GM18508 (cell line): Measurements from ENCODE around the gene KIAA1549.

Source experiments
- ATAC-seq: cut with Tn5 transposase; IDR thresholded peaks from one replicate; pipeline ENCODE4 v1.9.1; 2021; ENCODE audit warnings: moderate number of reproducible peaks; ENCODE audit not compliant: insufficient read depth, unreplicated experiment

The KIAA1549 gene

DNA sequence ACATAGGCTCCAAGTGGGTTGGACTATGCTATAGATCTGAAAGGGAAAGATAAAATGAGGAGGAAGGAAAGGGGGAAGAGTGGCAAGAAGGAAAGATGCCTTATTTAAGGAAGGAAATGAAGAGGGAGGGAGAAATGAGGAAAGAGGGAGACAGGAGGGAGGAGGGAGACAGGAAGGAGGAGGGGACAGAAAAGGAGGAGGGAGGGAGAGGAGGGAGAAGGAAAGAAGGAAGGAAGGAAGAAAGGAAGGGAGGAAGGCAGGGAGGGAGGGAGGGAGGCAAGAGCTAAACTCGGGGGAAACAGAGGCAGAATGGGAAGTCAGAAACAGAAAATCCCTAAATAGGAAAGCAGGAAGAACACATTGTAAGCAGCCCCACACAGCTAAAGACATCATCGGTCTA lies 67.4 kb downstream of the KIAA1549 start:
- ATAC-seq: no peak

DNA sequence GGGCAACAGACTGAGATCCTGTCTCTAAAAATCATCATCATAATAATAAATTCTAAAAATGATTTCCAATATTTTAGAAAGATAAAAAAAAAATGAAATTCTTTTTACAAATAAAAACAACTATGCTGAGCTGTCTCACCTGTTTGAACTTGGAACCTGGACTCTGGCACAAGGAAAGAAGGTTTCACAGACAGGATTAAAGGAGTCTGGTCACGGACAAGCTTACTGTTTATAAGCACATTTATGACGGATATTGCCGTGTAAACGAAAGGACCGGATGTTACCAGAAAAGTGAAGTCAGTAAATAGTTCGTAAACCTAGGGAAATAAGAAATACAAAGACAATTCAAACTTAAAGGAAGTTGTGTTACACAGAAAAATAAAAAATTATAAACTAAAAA lies 70.2 kb downstream of the KIAA1549 start:
- ATAC-seq: no peak

DNA sequence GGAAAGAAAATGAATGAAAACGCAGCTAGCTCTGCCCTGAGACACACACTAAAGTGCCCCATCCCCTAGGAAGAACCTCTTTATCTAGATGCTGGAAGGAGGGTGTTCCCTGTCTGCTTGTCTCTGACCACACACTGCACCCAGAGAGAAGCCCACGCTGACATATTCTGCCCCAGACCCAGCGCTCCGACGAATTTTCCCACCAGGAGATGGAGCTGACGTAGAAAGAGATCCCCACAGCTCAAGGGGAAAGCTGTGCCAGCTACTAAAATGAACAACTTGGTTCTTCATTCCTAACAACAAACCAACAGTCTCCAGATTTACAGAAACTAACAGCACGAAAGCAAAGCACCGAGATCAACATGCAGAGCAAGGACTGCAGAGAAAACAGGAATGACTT lies 73.3 kb downstream of the KIAA1549 start:
- no peak for ATAC-seq

DNA sequence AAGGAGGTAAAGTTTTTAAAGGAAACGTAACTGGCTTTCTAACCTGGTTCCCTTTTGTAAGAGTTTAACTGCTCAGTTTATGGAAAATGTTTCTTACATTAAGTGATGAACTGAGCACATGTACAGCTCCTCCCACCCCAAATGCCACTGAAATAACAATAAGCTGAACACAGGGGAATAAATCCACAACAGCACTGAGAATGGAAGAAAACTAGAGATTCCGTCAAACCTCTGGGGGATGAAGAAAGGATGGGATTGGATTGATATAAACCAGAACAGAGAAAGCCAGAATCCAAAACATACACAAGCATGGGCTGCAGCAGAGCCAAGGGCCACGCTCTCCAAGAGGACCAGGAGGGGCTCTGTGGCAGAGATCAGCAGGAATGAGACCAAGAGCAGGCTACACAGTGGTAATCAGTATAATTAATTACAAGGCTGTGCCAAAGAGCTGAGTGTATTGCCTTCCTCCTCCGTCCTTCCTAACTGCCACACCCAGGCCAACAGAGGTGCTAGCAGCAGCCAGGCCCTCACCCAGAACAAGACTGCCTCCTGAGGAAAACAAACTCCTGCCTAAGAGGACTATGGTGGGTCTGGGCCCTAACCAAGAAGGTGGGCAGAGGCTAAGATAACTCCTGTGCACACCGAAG lies 73.9 kb downstream of the KIAA1549 start:
- ATAC-seq: no peak

DNA sequence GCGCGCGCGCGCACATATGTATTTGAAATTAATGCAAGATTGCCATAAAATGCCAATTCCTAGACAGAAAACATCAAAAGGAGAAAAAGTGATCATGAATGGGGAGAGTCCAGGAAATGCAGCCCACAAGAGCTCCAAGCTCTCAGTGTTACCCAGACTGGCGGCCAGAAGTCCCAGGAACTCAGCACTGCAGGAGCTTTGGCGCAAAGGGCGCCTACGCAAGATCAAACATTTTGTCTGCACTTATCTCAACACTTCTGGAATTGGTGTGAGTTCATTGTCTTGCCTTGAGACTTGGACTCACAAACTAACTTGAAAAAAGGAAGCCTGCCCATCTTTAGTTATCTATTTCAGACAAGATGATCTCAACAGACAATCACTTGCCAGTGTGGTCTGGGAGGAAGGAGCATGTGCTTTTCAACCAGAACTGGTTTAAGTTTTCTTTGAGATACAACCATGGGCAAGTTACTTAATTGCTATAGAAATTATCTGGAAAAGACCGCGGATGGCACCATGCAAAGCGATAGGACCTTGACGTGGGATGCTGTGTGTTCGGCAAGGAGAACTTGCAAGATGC lies 77.2 kb downstream of the KIAA1549 start:
- no peak for ATAC-seq

DNA sequence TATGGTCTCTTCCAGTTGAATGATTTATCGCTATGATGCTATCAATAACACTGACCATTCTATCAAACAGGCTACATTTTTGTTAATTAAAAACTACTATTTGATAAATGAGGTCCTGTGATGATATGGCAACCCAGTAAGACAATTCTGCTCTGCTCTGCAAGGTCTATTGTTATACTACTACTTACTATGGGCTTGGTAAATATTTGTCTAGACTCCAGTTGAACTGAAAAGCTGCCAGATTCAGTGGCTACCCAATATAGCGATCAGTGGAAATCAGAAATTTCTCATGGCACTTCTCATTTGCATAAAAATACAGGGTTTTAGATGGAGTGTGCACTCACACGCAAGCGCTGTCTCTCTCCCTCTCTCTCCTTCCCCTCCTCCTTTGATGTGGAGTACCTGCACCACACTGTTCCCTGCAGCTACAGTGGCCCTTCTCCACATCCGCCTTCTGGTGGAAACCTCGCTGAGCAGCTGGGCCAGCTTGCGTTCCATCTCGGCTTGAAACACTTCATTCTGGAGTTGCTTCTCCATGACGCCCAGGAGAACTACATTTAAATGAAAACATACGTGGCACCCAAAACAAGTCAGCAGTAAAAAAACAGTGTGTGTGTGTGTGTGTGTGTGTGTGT lies 77.9 kb downstream of the KIAA1549 start:
- ATAC-seq: no peak

DNA sequence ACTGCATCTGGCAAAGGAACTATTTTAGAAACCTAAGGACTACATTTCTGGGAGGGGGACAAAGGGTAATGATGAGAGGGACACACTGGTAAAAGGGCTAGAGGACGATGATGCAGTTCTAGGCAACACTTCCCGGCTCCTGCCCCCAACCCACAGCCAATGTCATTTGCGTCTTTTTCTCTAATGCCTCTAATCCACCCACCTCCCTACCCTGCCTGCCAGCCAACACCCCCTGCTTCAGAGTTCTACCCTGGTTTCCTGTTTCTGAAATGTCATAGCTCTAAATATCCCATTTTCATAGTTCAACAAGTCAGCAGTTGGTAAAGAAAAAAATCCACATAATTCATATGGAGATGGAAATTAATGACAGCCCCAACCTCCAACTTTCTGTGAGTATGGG lies 79.0 kb downstream of the KIAA1549 start:
- ATAC-seq: no peak

DNA sequence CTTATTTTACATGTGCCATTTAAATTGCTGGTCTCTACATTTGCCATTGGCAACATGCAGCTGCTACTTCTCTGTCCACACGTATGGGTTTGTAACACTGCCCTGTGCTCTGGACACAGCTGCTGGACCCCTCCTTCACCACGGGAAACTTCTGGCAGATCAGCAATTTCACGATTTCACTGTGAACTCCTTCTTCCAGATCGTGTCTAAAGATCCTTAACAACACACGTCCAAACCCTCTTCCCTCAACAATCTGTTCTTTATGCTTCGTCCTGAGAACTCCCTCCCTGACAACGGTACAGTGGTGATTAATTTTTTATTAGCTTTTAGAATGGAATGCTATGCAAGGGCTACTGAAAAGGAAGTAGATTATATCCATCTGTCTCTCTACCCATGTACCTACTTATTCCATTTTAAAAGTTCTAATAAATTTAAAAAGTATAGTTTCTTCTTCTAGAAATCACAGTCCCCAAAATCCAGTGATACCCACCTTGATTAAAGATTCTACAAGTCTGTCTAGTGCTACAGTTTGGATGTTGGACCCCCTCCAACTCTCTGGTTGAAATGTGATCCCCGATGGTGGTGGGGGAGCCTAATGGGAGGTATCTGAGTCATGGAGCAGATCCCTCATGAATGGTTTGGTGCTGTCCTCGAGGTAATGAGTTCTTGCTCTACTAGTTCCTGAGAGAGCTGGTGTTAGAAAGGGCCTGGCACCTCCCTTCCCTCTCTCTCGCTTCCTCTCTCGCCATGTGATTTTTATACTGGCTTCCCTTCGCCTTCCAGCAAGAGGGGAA lies 81.0 kb downstream of the KIAA1549 start:
- no peak for ATAC-seq

DNA sequence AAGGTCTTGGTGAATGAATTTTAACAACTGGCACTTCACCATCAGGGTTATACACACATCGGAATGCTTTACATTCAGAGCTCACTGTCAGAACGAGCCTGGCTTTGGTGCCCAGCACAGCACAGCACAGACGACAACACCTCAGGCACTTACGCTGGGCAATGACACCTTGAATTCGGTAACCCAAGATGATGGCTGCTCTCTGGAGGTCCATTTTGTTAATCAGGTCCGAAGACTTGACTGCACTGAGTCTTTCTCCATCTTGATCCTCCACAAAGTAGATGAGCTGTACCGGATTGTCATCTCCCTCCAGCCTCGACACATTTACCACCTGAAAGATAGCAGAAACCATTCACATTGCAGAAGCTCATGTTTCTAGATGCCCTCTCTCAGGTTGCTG lies 82.4 kb downstream of the KIAA1549 start:
- no peak for ATAC-seq

DNA sequence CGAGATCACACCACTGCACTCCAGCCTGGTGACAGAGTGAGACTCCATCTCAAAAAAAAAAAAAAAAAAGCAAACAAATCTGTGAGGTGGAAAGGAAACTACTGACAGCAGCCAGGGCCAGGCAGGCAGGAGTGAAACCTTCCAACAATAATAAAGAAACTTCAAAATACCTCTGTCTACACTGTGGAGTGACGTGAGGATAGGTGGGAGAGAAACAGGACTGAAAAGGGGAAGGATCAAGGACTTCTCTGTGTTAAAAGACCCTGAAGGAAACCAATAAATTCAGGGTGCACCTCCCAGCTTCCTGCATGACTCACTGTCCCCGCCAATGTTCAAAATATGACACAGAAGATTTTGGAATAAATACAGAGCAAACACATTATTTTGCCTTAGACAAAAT lies 82.9 kb downstream of the KIAA1549 start:
- ATAC-seq: no peak

DNA sequence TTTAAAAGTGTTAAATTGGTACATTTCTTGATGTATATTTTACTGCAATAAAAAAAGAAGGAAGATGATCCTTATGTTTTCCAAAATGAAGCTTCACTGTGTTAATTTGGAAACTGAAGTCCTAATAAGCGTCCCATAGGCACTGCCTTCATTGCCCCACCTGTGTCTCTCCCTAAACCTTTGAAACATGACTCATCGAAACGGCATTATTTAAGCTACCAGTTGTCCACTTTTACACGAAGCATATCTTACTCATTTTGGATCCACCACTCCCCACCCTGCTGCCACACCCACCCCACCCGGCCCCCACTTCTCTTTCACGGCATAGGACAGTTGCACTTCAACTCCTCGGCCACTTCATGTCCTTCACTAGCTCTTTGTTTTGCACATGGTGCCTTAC lies 85.5 kb downstream of the KIAA1549 start:
- ATAC-seq: no peak

DNA sequence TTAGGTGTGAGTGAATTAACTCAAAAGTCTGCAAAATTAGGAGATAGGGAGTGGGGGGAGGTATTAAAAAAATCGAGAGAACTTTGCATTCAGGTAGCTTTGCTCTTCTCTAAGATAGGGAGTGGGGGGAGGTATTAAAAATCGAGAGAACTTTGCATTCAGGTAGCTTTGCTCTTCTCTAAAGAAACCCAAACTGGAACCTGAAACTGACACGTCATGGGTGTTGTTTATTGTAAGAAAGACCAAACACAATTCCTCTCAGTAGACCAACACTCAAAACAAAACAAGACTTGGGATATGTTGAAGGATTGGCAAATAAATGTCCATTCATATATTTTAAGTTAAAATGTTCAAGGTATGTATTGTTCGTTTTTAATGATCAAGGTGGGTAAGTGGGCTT lies 87.9 kb downstream of the KIAA1549 start:
- ATAC-seq: no peak

DNA sequence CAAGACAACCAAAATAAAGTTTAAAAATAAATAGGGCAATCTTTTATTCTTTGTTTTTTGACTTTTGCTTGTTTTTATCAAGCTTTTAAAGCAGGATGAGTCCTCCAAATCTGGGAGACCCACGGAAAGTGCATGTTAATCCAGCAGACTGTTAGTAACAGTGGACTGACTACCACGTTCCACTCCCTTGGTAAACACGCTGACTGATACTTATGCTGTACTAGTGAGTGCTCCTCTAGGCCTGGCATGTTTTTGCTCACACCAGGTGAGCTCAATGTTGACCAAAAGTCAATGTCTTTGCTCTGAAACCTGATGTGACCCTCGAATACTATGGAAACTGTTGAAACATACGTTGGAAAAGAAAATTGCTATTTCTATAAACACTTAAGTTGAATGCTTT lies 88.4 kb downstream of the KIAA1549 start:
- ATAC-seq: no peak

DNA sequence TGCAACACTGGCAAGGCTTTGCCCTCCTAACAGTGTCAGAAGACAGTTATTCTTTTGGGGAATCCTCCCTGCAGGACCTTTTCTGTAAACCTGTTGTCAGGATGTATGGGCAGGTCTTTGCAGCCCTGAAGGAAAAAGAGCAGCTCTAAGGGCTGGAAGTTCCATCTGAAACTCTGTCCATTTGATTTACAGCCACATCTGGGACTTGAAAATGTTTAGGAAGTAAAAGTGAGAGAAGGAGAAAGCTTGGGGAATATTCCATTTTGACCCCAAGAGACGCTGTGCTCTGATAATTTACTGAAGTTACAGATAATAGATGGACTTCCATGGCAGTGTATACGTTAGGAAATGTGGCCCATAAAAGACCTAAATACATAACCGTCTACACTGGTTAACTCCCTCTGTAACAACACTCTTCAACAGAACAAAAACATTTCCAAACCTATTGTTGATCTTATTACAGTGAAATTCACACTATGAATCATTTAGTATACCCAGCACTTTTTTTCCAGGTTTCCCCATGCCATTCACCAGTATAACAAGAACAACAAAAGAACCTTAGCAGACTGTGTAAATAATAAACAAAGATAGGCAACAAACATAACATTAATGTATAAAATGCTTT lies 89.1 kb downstream of the KIAA1549 start:
- no peak for ATAC-seq

DNA sequence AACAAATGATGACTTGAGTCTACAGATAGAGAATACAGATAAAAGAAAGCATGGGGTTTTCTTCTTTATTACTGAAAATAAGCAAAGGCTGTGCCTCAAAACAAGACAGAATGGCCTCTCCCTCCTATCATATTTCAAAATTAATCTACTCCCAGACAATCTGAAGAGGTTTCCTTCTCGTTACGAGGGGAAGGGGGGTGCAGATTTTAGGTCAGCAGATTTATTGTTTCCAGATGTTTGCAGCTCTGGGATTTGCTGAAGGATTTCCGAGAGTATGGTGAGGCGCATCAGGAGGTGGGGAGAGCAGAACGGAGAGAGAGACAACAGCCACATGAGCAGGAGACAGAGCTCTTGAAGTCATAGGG lies 89.8 kb downstream of the KIAA1549 start:
- no peak for ATAC-seq

DNA sequence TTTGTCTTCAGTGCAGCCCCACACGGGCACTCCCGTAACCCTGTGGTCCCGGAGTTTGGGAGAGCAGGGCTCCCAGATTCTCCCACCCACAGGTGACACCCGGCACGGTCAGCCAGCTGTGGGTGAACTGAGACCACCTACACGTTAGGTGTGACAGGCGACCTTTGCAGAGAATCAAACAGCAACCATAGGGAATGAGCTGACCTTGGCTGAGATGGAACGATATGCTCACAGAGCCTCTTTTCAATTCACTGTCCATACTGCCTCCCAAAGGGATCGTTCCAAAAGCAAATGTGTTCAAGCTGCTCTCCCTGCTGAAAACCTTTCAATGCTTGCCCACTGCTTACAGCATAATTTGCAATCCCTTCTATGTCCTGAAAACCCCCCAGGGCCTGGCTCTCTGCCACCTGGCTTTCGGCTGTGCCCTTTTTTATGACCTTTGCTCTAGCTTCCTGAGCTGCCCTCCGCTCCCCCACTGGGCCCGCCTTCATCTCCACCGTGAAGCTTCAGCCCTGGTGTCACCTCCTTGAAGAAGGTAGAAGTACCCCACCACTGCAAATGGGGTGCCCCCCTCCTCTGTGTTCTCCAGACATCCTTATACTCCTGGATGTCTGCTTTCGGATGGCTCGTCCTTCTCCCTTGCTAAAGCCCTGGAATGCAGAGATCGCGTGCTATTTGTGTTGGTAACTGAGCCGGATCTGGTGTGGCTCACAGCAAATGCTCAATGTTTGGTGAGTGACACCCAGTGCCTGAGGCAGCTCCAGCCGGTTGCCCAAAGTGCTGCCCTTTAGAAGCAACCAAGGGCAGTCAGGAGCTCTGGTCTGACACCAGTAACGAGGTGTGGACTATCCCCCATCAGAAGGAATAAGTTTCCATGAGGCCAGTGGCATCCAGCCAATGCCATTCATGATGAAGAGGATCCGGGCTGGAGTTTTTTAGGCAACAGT lies 90.4 kb downstream of the KIAA1549 start:
- ATAC-seq: no peak

DNA sequence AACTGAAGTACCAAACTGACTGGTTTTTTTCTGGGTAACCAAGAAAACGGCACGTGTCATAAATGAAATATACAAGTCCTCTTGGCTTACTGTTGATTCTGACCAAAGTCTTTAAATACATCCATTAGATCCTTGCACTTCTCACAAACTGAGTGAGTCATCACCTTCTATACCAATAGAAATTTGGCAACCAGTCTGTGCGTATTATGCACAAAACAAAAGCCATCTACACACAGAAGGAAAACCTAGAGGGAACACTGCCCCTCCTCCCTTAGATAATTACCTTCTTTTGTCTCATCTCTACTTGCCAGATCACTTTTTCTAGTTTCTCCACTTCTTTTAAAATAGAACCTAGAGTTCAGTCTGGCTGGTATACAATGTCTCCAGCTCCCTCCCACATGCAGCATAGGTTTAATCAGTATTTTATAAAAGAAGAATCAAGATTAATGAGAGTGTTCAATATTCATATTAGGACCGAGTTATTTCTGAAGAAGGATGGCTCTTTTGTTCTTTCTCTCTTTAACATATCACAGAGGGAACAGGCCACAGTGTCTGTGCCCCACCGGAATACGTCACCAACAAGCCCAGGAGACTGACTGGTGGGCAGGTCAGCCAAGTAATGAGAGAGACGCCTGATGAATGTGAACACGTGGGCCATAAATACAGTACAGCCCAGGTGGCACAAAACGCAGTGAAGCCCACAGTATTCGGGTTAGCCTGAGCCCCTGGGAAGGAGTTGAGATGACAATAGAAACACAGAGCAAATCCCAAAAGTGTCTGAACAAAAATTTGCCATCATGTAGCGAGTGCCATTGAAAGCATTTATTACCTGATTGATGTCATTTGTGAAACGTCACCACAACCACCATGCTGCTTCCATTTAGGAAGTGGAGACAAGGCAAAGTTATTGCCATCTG lies 91.3 kb downstream of the KIAA1549 start:
- no peak for ATAC-seq

DNA sequence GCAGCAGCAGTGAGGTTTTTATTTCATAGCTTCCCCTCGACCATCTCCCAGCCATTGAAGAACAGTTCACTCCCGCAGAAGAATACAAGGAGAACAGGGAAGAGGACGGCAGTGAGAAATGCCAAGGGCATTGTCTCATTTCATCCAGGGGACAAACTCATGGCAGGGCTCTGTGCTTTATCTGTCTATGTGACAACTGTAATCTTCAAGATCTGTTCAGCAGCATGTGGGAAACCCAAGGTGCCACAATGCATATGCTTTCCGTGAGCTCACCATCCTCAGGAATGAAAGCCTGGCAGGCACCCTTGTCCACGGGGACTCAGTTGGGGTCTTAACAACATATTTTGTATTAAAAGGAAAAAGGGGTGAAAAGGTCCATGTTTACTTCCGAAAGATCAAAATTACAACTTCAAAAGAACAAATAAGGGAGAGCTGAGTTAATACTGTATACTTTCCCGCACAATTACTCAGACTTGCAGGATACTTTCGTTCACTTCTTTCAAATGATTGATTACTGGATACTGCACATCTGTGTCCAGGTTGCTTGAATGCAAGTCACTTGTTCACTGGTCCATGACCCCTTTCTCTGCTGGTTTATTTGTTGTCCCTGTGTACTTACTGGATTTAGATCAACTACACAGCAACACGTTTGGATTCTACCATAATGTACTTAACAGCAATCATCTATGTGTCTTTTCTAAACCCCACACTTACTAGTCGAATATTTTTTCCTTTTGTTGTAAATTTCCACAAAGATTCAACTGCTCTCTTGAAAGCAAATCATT lies 93.1 kb downstream of the KIAA1549 start:
- no peak for ATAC-seq
